Calu3 (cell line): ENCODE data around the gene ADCY5. TPM values are rescaled to one million over a fixed set of nuclear protein-coding genes. Genes with fewer than 3 reads are reported as not detected.

Source experiments
- BruUV-seq: library from RNA; stranded (reverse); fragments of 400-500 nt; replicated peaks from 2 replicates; lab custom pipeline; 2021; lab: Mats Ljungman, UMichigan
- CTCF ChIA-PET: fragments of 300-600 bp; sonication (Branson Sonifier 250); formaldehyde crosslinking; loops from one replicate; lab custom pipeline; 2022; ENCODE audit warnings: antibody characterized with exemption; lab: Charles Lee
- DNase-seq: peaks from one replicate; pipeline ENCODE4 v3.0.0; 2022
- H3K27ac Mint-ChIP-seq: one replicate; pipeline ENCODE4 v1.8.0; 2022; ENCODE audit warnings: mixed read lengths; ENCODE audit not compliant: unreplicated experiment
- H3K27me3 Mint-ChIP-seq: one replicate; pipeline ENCODE4 v1.8.0; 2022; ENCODE audit warnings: mixed read lengths; ENCODE audit not compliant: unreplicated experiment
- H3K36me3 Mint-ChIP-seq: one replicate; pipeline ENCODE4 v1.8.0; 2022; ENCODE audit warnings: mild to moderate bottlenecking, moderate library complexity, mixed read lengths; ENCODE audit not compliant: insufficient read depth, unreplicated experiment
- H3K4me1 Mint-ChIP-seq: one replicate; pipeline ENCODE4 v1.8.0; 2022; ENCODE audit warnings: mild to moderate bottlenecking, low read depth, mixed read lengths; ENCODE audit not compliant: unreplicated experiment
- H3K4me3 Mint-ChIP-seq: one replicate; pipeline ENCODE4 v1.8.0; 2022; ENCODE audit warnings: mild to moderate bottlenecking, low read depth, moderate library complexity, mixed read lengths; ENCODE audit not compliant: unreplicated experiment
- H3K9me3 Mint-ChIP-seq: one replicate; pipeline ENCODE4 v1.8.0; 2022; ENCODE audit warnings: low read depth, mixed read lengths; ENCODE audit not compliant: unreplicated experiment
- CTCF ChIP-seq: fragments of 200-600 bp; IDR thresholded peaks from one replicate; pipeline ENCODE4 v1.8.0; 2022; ENCODE audit warnings: antibody characterized with exemption; ENCODE audit not compliant: unreplicated experiment
- intact Hi-C: fragments of 100-400 bp; cut with micrococcal nuclease; formaldehyde crosslinking; loops from one replicate; pipeline ENCODE4 v1.10.0; 2022; ENCODE audit not compliant: unreplicated experiment
- total RNA-seq: library from RNA; stranded (reverse); gene quantifications from 2 replicates; pipeline ENCODE4 v1.2.3, GENCODE V29; 2022

Gene ADCY5
- total RNA-seq, 1 experiment from 2014 or later = 2.5 TPM

DNA sequence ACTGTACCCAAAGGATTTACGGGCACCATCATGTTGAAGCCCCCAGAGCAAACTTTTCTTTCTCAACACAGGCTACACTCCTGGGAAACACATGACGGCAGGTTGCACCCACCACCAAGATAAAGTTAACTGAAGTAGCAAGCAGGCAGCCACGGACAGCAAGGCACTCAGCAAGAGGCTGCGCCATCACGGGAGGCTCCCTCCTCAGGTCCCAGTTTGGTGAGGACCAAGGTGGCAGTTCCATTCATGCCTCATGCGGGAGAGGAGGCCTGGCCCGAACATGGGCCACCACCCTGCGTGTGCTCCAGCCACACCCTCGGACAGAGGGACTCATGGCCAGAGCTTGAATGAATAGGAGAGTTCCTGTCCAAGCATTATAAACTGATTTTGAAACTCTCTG is 6.8 kb downstream of the ADCY5 start:
- TF ChIP-seq CTCF = no peak
- intact Hi-C loops = no loop called here
- no peaks in the 10 kb centered on the region for H3K4me1 Mint-ChIP-seq
- no TSS peak for BruUV-seq
- no peak overlapping the region for H3K27ac Mint-ChIP-seq
- peaks cover 1% of the 10 kb centered on the region for H3K36me3 Mint-ChIP-seq
- peaks cover 72% of the 10 kb centered on the region for H3K27me3 Mint-ChIP-seq
- no peak overlapping the region for H3K4me3 Mint-ChIP-seq
- no peak for DNase-seq
- CTCF ChIA-PET = interaction anchor here (0.6 kb wide), 1 partner anchor 1114 kb away, joined by 4 read pairs; no protein-coding TSS in a partner anchor
- H3K9me3 Mint-ChIP-seq = no peaks in the 10 kb centered on the region

DNA sequence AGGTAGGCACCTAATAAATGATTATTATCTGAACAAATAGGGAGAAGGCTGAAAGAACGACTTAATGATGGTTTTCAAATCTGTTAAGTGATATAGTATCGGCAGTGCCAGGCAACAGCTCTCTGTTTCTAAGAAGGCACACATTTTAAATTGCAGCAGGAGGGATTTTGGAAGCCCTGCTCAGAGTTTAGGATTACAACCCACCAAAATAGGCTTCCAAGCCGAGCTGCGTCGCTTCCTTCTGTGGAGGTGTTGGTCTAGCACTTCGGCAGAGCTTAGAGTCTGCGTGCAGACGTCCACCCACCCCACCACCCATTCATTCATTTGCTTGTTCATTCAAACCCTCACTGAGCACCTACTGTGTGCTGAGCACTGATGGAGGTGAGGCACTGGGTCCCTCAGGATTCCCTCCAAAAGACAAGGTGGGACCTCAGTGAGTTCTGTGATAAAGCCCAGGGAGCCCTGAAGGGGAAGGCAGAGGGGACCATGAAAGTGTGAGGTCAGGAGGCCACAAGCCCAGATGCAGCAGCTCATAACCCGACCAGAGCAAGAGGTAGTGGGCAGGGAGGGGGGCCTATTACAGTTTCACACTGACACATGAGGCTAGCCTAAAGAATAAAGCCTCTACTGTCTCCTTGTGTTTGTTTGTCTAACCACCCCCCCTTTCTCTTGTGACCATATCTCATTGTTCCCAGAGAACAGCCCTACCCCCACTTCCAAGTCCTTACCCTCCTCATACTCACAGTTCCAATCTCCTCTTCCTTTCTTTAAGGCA is 8.9 kb downstream of the ADCY5 start:
- intact Hi-C loops = no loop called here
- H3K4me3 Mint-ChIP-seq = no peak overlapping the region
- no TSS peak for BruUV-seq
- no peak for TF ChIP-seq CTCF
- H3K27ac Mint-ChIP-seq = no peak overlapping the region
- CTCF ChIA-PET = no interaction called here
- H3K27me3 Mint-ChIP-seq = peaks cover 55% of the 10 kb centered on the region
- no peaks in the 10 kb centered on the region for H3K4me1 Mint-ChIP-seq
- no peak for DNase-seq
- no peaks in the 10 kb centered on the region for H3K36me3 Mint-ChIP-seq
- H3K9me3 Mint-ChIP-seq = no peaks in the 10 kb centered on the region

- Mint-ChIP-seq H3K36me3 (no peaks in the 10 kb centered on the region), H3K27ac (no peak overlapping the region), H3K9me3 (no peaks in the 10 kb centered on the region), H3K27me3 (peaks cover 34% of the 10 kb centered on the region), H3K4me1 (no peaks in the 10 kb centered on the region), H3K4me3 (no peak overlapping the region)
- BruUV-seq = no TSS peak
- intact Hi-C loops = no loop called here
- TF ChIP-seq CTCF = no peak
- no peak for DNase-seq
- CTCF ChIA-PET = no interaction called here
These were observed 15.9 kb downstream of the ADCY5 start for GRCh38 chr3:123432832-123433523.

DNA sequence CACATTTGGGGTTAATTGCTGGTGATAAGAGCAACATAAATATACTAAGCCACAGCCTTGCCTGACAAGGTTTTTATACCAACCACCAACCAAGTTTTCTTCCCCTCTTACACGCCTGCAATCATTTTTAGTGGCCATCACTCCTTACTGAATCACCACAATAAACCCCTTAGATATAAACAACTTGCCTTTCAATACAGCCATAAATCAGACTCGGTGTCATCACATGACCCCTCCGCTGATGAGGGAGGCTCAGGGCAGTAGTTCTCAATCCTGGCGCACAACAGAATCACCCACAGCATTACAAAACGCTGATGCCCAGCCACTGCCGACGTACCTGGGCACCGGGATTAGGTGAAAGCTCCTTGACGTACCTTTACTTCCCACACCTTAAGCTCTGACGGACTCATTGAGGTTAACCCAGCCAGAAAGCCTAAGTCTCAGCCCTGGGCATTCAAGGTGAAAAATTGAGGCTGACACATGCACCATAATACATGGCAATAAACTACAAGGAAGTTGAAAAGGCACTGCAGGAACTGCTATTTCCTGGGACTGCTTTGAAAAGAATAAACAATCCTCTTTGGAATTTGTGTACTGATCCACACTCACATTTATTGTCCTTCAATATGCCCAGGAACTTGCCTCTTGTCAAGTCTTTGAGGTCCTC is 17.1 kb downstream of the ADCY5 start:
- H3K4me3 Mint-ChIP-seq = no peak overlapping the region
- no TSS peak for BruUV-seq
- DNase-seq = no peak
- peaks cover 34% of the 10 kb centered on the region for H3K27me3 Mint-ChIP-seq
- TF ChIP-seq CTCF = no peak
- CTCF ChIA-PET = no interaction called here
- no peaks in the 10 kb centered on the region for H3K4me1 Mint-ChIP-seq
- H3K9me3 Mint-ChIP-seq = no peaks in the 10 kb centered on the region
- intact Hi-C loops = no loop called here
- H3K27ac Mint-ChIP-seq = no peak overlapping the region
- no peaks in the 10 kb centered on the region for H3K36me3 Mint-ChIP-seq
